Lower lobe of right lung (tissue), 2 donors: ENCODE data around the gene HRH2. TPM values are rescaled to one million over a fixed set of nuclear protein-coding genes. Genes with fewer than 3 reads are reported as not detected.

Experiments used
- ATAC-seq, 2 donors: fragments of 200-7000 bp; cut with Tn5 transposase; one replicate each; pipeline ENCODE4 v1.9.1; 2020 to 2022; ENCODE audit warnings: mild to moderate bottlenecking in 2 of 2, moderate library complexity in 2 of 2
- DNase-seq: peaks from one replicate; pipeline ENCODE4 v3.0.0-alpha.2; 2020
- H3K27ac ChIP-seq: fragments of 200-600 bp; one replicate; pipeline ENCODE4 v1.8.0; 2022
- H3K27me3 ChIP-seq: fragments of 200-600 bp; one replicate; pipeline ENCODE4 v1.8.0; 2022; ENCODE audit warnings: low read depth
- H3K36me3 ChIP-seq: fragments of 200-600 bp; one replicate; pipeline ENCODE4 v1.8.0; 2022; ENCODE audit warnings: mild to moderate bottlenecking
- H3K4me1 ChIP-seq: fragments of 200-600 bp; one replicate; pipeline ENCODE4 v1.8.0; 2022
- H3K4me3 ChIP-seq: fragments of 200-600 bp; one replicate; pipeline ENCODE4 v1.8.0; 2022; ENCODE audit warnings: mild to moderate bottlenecking
- H3K9me3 ChIP-seq: fragments of 200-600 bp; one replicate; pipeline ENCODE4 v1.8.0; 2022
- CTCF ChIP-seq: fragments of 200-600 bp; IDR thresholded peaks from one replicate; pipeline ENCODE4 v1.8.0; 2022; ENCODE audit warnings: antibody characterized with exemption, mild to moderate bottlenecking
- intact Hi-C: fragments of 100-400 bp; cut with DNase I; formaldehyde crosslinking; loops from one replicate; pipeline ENCODE4 v1.11.0; 2022
- total RNA-seq: library from RNA; stranded (reverse); fragmentation: NEBNext Ultra II Directional; extraction: Animal tissue kit (Norgen Biotek cat#: 25700); gene quantifications from one replicate; pipeline ENCODE4 v1.2.1, GENCODE V29; 2021
- donor health status: DM: no; HTN: yes; CAD: no; lungs with severe emphysema.

HRH2 gene
- total RNA-seq, 1 donor from 2014 or later = 9.6 TPM

GRCh38 chr5:175724314-175725275 is 66.7 kb downstream of the HRH2 start:
- Histone ChIP-seq H3K36me3 (no peaks in the 10 kb centered on the region), H3K9me3 (no peaks in the 10 kb centered on the region), H3K4me1 (no peaks in the 10 kb centered on the region), H3K4me3 (no peak overlapping the region), H3K27me3 (peaks cover 18% of the 10 kb centered on the region), H3K27ac (no peak overlapping the region)
- intact Hi-C loops = no loop called here
- no peak for TF ChIP-seq CTCF
- no peak for DNase-seq
- ATAC-seq = no peak

DNA sequence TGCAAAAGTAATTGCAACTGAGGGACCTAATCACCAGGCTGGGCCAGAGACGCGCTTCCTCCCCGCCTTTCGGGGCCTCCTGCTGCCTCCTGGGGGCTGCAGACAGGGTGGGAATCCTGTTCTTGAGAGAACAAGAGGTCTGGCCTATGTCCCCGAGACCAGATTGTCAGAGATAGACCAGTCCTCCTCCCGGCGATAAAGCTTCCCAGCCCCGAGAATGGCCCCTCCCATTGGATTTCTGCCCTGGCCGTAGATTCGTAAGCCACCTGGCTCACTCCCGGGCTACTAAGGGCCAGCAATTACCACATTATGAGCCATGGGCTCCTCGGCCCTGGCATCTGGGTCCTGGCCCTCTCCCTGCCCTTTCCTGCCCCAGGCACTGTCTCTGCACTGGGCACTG is 70.4 kb downstream of the HRH2 start:
- Histone ChIP-seq H3K27me3 (peaks cover 36% of the 10 kb centered on the region), H3K9me3 (no peaks in the 10 kb centered on the region), H3K36me3 (no peaks in the 10 kb centered on the region), H3K4me1 (no peaks in the 10 kb centered on the region), H3K4me3 (no peak overlapping the region), H3K27ac (no peak overlapping the region)
- no peak for DNase-seq
- no peak for ATAC-seq
- no peak for TF ChIP-seq CTCF
- intact Hi-C loops = no loop called here

DNA sequence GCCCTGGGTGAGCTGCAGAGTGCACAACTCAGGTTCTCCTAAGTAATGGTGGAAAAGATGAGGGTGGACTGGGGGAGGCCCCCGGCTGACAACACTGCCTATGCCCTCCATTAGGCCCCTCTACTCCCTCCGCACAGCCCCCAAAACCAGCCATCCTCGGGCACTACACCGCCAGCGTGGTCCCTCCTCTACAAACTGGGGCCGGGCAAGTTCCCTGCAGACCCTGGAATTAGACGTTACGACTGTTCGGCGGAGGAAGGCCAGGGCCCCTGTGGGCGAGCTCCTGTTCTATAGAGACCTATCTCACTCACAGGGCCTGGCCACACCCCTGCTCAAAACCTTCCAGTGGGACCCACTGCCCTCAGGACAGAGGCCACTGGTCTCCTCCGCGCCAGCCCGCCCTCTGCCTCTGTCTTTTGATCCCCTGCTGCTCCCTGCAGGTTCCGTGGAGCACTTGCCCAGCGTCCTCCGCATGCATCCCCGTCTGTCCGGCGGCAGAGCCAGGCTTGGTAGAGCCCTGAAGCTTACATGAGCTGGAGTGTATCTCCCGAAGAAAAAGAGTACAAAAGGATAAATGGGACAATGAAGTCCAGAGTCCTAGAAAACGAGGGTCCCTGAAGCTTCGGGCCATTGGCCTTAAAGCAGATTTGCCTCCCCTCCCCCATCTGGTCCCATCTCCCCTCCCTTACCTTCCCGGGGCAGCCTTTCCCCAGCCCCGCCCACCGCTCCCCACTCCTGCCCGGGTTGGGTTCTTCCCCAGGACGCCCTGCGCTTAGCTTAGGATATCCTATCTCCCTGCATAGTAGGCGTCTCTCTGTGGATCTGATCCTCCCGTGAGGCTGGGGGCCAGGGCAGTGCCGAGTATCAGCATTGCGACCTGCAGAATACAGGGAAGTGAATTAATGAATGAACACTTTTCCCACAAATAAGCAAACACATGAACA is 71.3 kb downstream of the HRH2 start:
- Histone ChIP-seq H3K4me1 (no peaks in the 10 kb centered on the region), H3K36me3 (no peaks in the 10 kb centered on the region), H3K9me3 (no peaks in the 10 kb centered on the region), H3K4me3 (no peak overlapping the region), H3K27ac (no peak overlapping the region), H3K27me3 (peaks cover 36% of the 10 kb centered on the region)
- no peak for TF ChIP-seq CTCF
- intact Hi-C loops = no loop called here
- DNase-seq (no peak), ATAC-seq (peak in 1 of 2 donors; percentile 13)

GRCh38 chr5:175729829-175730277 is 72.0 kb downstream of the HRH2 start:
- Histone ChIP-seq H3K4me1 (no peaks in the 10 kb centered on the region), H3K27me3 (peaks cover 36% of the 10 kb centered on the region), H3K4me3 (no peak overlapping the region), H3K9me3 (no peaks in the 10 kb centered on the region), H3K36me3 (no peaks in the 10 kb centered on the region), H3K27ac (no peak overlapping the region)
- DNase-seq = peak; percentile 89
- ATAC-seq = peak; percentile 92 to 93
- TF ChIP-seq CTCF = peak; percentile 95
- intact Hi-C loops = no loop called here

- no peaks in the 10 kb centered on the region for H3K9me3 ChIP-seq
- intact Hi-C loops = no loop called here
- TF ChIP-seq CTCF = no peak
- H3K36me3 ChIP-seq = no peaks in the 10 kb centered on the region
- ATAC-seq = no peak
- no peaks in the 10 kb centered on the region for H3K4me1 ChIP-seq
- DNase-seq = no peak
- H3K4me3 ChIP-seq = no peak overlapping the region
- H3K27ac ChIP-seq = no peak overlapping the region
- peaks cover 36% of the 10 kb centered on the region for H3K27me3 ChIP-seq
These were observed 73.3 kb downstream of the HRH2 start for GRCh38 chr5:175731172-175731571.
